ENCODE results near the gene DUT.

DUT gene

GRCh38 chr15:48340111-48340510 lies 8.9 kb downstream of the DUT start:
- Histone ChIP-seq H3K36me3 (ENCODE audit: low read depth) (peaks cover 83% of the 10 kb centered on the region), H3K27ac (ENCODE audit: poor library complexity, severe bottlenecking) (no peak overlapping the region), H3K27me3 (ENCODE audit: insufficient read depth, poor library complexity, severe bottlenecking) (no peaks in the 10 kb centered on the region), H3K9me3 (ENCODE audit: severe bottlenecking) (no peaks in the 10 kb centered on the region), H3K4me1 (ENCODE audit: insufficient read depth, poor library complexity, severe bottlenecking) (no peaks in the 10 kb centered on the region), H3K4me3 (ENCODE audit: severe bottlenecking) (no peak overlapping the region)
- TF ChIP-seq CTCF (IDR thresholded peaks at IDR 0.05; ENCODE audit: poor library complexity, severe bottlenecking), result no peak
- DNase-seq (ENCODE audit: low spot score) (no peak), ATAC-seq (ENCODE audit: low read depth) (no peak)

- Histone ChIP-seq H3K4me1 (ENCODE audit: insufficient read depth, poor library complexity, severe bottlenecking) (no peaks in the 10 kb centered on the region), H3K4me3 (ENCODE audit: severe bottlenecking) (no peak overlapping the region), H3K9me3 (ENCODE audit: severe bottlenecking) (no peaks in the 10 kb centered on the region), H3K27ac (ENCODE audit: poor library complexity, severe bottlenecking) (no peak overlapping the region), H3K36me3 (ENCODE audit: low read depth) (peaks cover 45% of the 10 kb centered on the region), H3K27me3 (ENCODE audit: insufficient read depth, poor library complexity, severe bottlenecking) (no peaks in the 10 kb centered on the region)
- no peak for TF ChIP-seq CTCF (IDR thresholded peaks at IDR 0.05; ENCODE audit: poor library complexity, severe bottlenecking)
- ATAC-seq (ENCODE audit: low read depth) (peak; percentile 11; the same call in 2 of the 3 replicates), DNase-seq (ENCODE audit: low spot score) (no peak)
Observed at GRCh38 chr15:48343865-48344264, 12.6 kb downstream of the DUT start.

GRCh38 chr15:48345516-48345915 lies 14.3 kb downstream of the DUT start:
- no peaks in the 10 kb centered on the region for H3K9me3 ChIP-seq (ENCODE audit: severe bottlenecking)
- H3K36me3 ChIP-seq (ENCODE audit: low read depth), result peaks cover 29% of the 10 kb centered on the region
- H3K4me3 ChIP-seq (ENCODE audit: severe bottlenecking), result no peak overlapping the region
- H3K4me1 ChIP-seq (ENCODE audit: insufficient read depth, poor library complexity, severe bottlenecking), result no peaks in the 10 kb centered on the region
- no peaks in the 10 kb centered on the region for H3K27me3 ChIP-seq (ENCODE audit: insufficient read depth, poor library complexity, severe bottlenecking)
- H3K27ac ChIP-seq (ENCODE audit: poor library complexity, severe bottlenecking), result no peak overlapping the region
- no peak for DNase-seq (ENCODE audit: low spot score)
- no peak for ATAC-seq (ENCODE audit: low read depth)
- no peak for TF ChIP-seq CTCF (IDR thresholded peaks at IDR 0.05; ENCODE audit: poor library complexity, severe bottlenecking)

GRCh38 chr15:48352474-48353072 lies 21.3 kb downstream of the DUT start:
- TF ChIP-seq CTCF (IDR thresholded peaks at IDR 0.05; ENCODE audit: poor library complexity, severe bottlenecking), result peak; percentile 99
- no peaks in the 10 kb centered on the region for H3K27me3 ChIP-seq (ENCODE audit: insufficient read depth, poor library complexity, severe bottlenecking)

GRCh38 chr15:48354694-48355303 lies 23.6 kb downstream of the DUT start:
- no peak for TF ChIP-seq CTCF (IDR thresholded peaks at IDR 0.05; ENCODE audit: poor library complexity, severe bottlenecking)
- H3K27me3 ChIP-seq (ENCODE audit: insufficient read depth, poor library complexity, severe bottlenecking), result no peaks in the 10 kb centered on the region
- no peaks in the 10 kb centered on the region for H3K36me3 ChIP-seq (ENCODE audit: low read depth)
- ATAC-seq (ENCODE audit: low read depth), result no peak
- no peak for DNase-seq (ENCODE audit: low spot score)
- H3K9me3 ChIP-seq (ENCODE audit: severe bottlenecking), result no peaks in the 10 kb centered on the region
- H3K4me3 ChIP-seq (ENCODE audit: severe bottlenecking), result no peak overlapping the region
- no peak overlapping the region for H3K27ac ChIP-seq (ENCODE audit: poor library complexity, severe bottlenecking)
- peaks cover 11% of the 10 kb centered on the region for H3K4me1 ChIP-seq (ENCODE audit: insufficient read depth, poor library complexity, severe bottlenecking)

More at GRCh38 chr15:48352474-48353072, 21.3 kb downstream of the DUT start:
- DNase-seq (ENCODE audit: low spot score) (no peak), ATAC-seq (ENCODE audit: low read depth) (peak; percentile 93)
- no peaks in the 10 kb centered on the region for H3K4me1 ChIP-seq (ENCODE audit: insufficient read depth, poor library complexity, severe bottlenecking)
- no peaks in the 10 kb centered on the region for H3K36me3 ChIP-seq (ENCODE audit: low read depth)
- no peak overlapping the region for H3K4me3 ChIP-seq (ENCODE audit: severe bottlenecking)
- no peak overlapping the region for H3K27ac ChIP-seq (ENCODE audit: poor library complexity, severe bottlenecking)
- H3K9me3 ChIP-seq (ENCODE audit: severe bottlenecking), result no peaks in the 10 kb centered on the region
